Psoas muscle (tissue), 8 donors: ENCODE data around the gene C11orf52. TPM values are rescaled to one million over a fixed set of nuclear protein-coding genes. Genes with fewer than 3 reads are reported as not detected.

Source experiments
- ATAC-seq, 4 donors: fragments of 200-7000 bp; cut with Tn5 transposase; one replicate each; pipeline ENCODE4 v1.9.1; 2020; ENCODE audit warnings: moderate library complexity in 3 of 4, mild to moderate bottlenecking in 2 of 4
- DNase-seq, 2 donors: peaks; one replicate each; pipeline ENCODE4 v3.0.0-alpha.2; 2020
- H3K27ac ChIP-seq: fragments of 200-600 bp; one replicate; pipeline ENCODE4 v1.8.0; 2022
- H3K27me3 ChIP-seq, 3 donors: fragments of 200-600 bp in 1 of 3; one replicate each; pipeline versions ENCODE4 v1.6.1 to v1.8.0; 2013 to 2022; ENCODE audit warnings: low read length in 2 of 3, mild to moderate bottlenecking in 2 of 3, moderate library complexity in 1 of 3; ENCODE audit not compliant: insufficient read depth in 3 of 3
- H3K36me3 ChIP-seq, 2 donors: fragments of 200-600 bp in 1 of 2; one replicate each; pipeline versions ENCODE4 v1.6.1 to v1.8.0; 2013 to 2022; ENCODE audit warnings: low read depth in 1 of 2, mild to moderate bottlenecking in 1 of 2, moderate library complexity in 1 of 2; ENCODE audit not compliant: insufficient read depth in 1 of 2
- H3K4me1 ChIP-seq: fragments of 200-600 bp; one replicate; pipeline ENCODE4 v1.8.0; 2022
- H3K4me3 ChIP-seq: fragments of 200-600 bp; one replicate; pipeline ENCODE4 v1.8.0; 2022; ENCODE audit warnings: mild to moderate bottlenecking
- H3K9me3 ChIP-seq: fragments of 200-600 bp; one replicate; pipeline ENCODE4 v1.8.0; 2022
- CTCF ChIP-seq: fragments of 200-600 bp; IDR thresholded peaks from one replicate; pipeline ENCODE4 v1.8.0; 2022; ENCODE audit warnings: antibody characterized with exemption
- WGBS, 3 donors: extraction: QIAGEN DNeasy Blood & Tissue Kit; methylation state at CpG; one replicate each; pipeline versions ENCODE4 v1.1.6 to v1.1.7; 2013; 5-methylcytosine and 5-hydroxymethylcytosine counted together
- intact Hi-C, 2 donors: fragments of 100-400 bp; cut with DNase I; formaldehyde crosslinking; loops; one replicate each; pipeline versions ENCODE4 v1.11.0 to v1.14.2; 2022
- polyA plus RNA-seq, 3 donors: library from polyadenylated mRNA; stranded (reverse); fragments of 200-250 nt; gene quantifications; one replicate each; pipeline ENCODE4 v1.2.3, GENCODE V29; 2013
- total RNA-seq, 4 donors: library from RNA; stranded (reverse); fragmentation: NEBNext Ultra II Directional in 2 of 4; extraction: Animal tissue kit (Norgen Biotek cat#: 25700) in 2 of 4; gene quantifications; one replicate each; pipeline versions ENCODE4 v1.2.1 to v1.2.4, GENCODE V29; 2021 to 2023
- donor health status: healthy with polysubstance abuse.
- donor health status: DM: no; HTN: no; CAD: no; lungs with moderate emphysema.
- donor health status: Bipolar disorder and iron deficiency.
- donor health status: healthy.
- donor health status: DM: yes; HTN: yes; CAD: no.
- donor health status: DM: no; HTN: no; CAD: no.
- donor health status: DM: no; HTN: no; CAD: no.
- donor health status: DM: yes; HTN: yes; CAD: no.

Gene C11orf52
- total and polyA plus RNA-seq, 7 donors = 1.0 to 24.5 (median 7.0) TPM

GRCh38 chr11:111871693-111872161 is 47.0 kb upstream of the C11orf52 start:
- Histone ChIP-seq H3K36me3 (peaks cover 2 to 41% of the 10 kb centered on the region in 2 donors), H3K4me1 (peaks cover 13% of the 10 kb centered on the region), H3K4me3 (peak overlapping the region; percentile 91), H3K27ac (peak overlapping the region; percentile 96), H3K27me3 (no peaks in the 10 kb centered on the region), H3K9me3 (no peaks in the 10 kb centered on the region)
- TF ChIP-seq CTCF = no peak
- 16 to 32% (median 25%) methylated on average over 5 of the region's 5 CpGs for WGBS, 3 donors
- ATAC-seq (peak; percentile 43 to 68 (median 63)), DNase-seq (no peak)
- intact Hi-C loops = no loop called here

GRCh38 chr11:111878385-111878848 is 40.3 kb upstream of the C11orf52 start:
- Histone ChIP-seq H3K9me3 (no peaks in the 10 kb centered on the region), H3K27me3 (no peaks in the 10 kb centered on the region), H3K27ac (peak overlapping the region; percentile 94), H3K4me3 (peak overlapping the region; percentile 70), H3K36me3 (peaks cover 0 to 7% of the 10 kb centered on the region in 2 donors), H3K4me1 (peaks cover 4% of the 10 kb centered on the region)
- intact Hi-C loops = loop anchor here (5.0 kb wide), 4 partner anchors 34 to 104 kb away; partner anchors contain the start of genes CRYAB (in 2 of the 2) and HSPB2 (in 2 of the 2)
- DNase-seq (no peak), ATAC-seq (no peak)
- TF ChIP-seq CTCF = no peak
- 0 to 1% (median 0%) methylated on average over 13 of the region's 13 CpGs for WGBS, 3 donors

- 0% methylated on average over 50 to 55 of the region's 55 CpGs for WGBS, 3 donors
- Histone ChIP-seq H3K27me3 (no peaks in the 10 kb centered on the region), H3K27ac (peak within 1 kb of the TSS; percentile 94), H3K36me3 (peaks cover 0 to 7% of the 10 kb centered on the region in 2 donors), H3K9me3 (no peaks in the 10 kb centered on the region), H3K4me3 (peak within 1 kb of the TSS; percentile 70), H3K4me1 (peaks cover 4% of the 10 kb centered on the region)
- peak; percentile 95 for TF ChIP-seq CTCF
- DNase-seq (peak; percentile 94 to 98), ATAC-seq (peak; percentile 93 to 94 (median 94))
- intact Hi-C loops = loop anchor here (5.0 kb wide), 4 partner anchors 33 to 103 kb away; partner anchors contain the start of genes CRYAB (in 2 of the 2) and HSPB2 (in 2 of the 2)
These were observed 39.7 kb upstream of the C11orf52 start, which contains the start of the genes CFAP68 and FDXACB1 for GRCh38 chr11:111878849-111879636. Gene CFAP68 (plus strand): TSS chr11:111879541. CDS start chr11:111879561, 20 bp downstream. Gene FDXACB1 (minus strand): TSS chr11:111879165. CDS start chr11:111879132, 33 bp downstream.

GRCh38 chr11:111879637-111879960 is 39.1 kb upstream of the C11orf52 start:
- peak overlapping the region; percentile 70 for H3K4me3 ChIP-seq
- intact Hi-C loops = loop anchor here (5.0 kb wide), 4 partner anchors 33 to 103 kb away; partner anchors contain the start of genes CRYAB (in 2 of the 2) and HSPB2 (in 2 of the 2)

More at GRCh38 chr11:111879637-111879960, 39.1 kb upstream of the C11orf52 start:
- ATAC-seq (peak in 2 of 4 donors; percentile 0 to 19), DNase-seq (no peak)
- H3K36me3 ChIP-seq = peaks cover 0 to 7% of the 10 kb centered on the region in 2 donors
- H3K4me1 ChIP-seq = peaks cover 4% of the 10 kb centered on the region
- H3K9me3 ChIP-seq = no peaks in the 10 kb centered on the region
- 39 to 43% (median 41%) methylated on average over 6 of the region's 6 CpGs for WGBS, 3 donors
- no peak for TF ChIP-seq CTCF
- H3K27ac ChIP-seq = peak overlapping the region; percentile 94
- H3K27me3 ChIP-seq = no peaks in the 10 kb centered on the region
